HG03469 (cell line): ENCODE measurements around the gene CTAGE9.
"Not testable (repeated sequence)": the region's sequence is repeated elsewhere in the genome, so short reads cannot be mapped to it uniquely, and the experiment has no call there.

ENCODE experiments used
- ATAC-seq: cut with Tn5 transposase; IDR thresholded peaks from one replicate; pipeline ENCODE4 v1.9.1; 2021; ENCODE audit warnings: mild to moderate bottlenecking, moderate library complexity, moderate number of reproducible peaks; ENCODE audit not compliant: unreplicated experiment

CTAGE9 gene

GRCh38 chr6:131729550-131729949, 18.7 kb upstream of the CTAGE9 start:
- no peak for ATAC-seq

GRCh38 chr6:131728296-131728939, 17.6 kb upstream of the CTAGE9 start:
- no peak for ATAC-seq

DNA sequence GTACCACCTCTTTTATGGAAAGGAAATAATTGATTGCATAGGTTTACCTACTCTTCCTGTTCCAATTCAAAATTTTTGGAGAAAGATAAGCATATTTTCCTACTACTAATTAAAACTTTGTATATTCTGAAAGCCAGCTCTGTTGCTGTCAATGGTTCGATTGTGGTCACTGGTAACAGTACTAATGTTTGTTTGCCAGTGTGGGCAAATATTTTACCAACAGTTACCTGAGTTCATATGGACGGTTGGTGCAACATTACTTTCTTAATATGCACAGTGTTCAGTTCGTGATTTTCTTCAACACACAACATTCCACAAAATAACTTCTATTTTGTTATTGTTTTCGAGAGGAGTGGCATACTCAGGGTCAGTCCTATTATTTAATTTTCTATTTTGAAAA, 17.1 kb upstream of the CTAGE9 start:
- ATAC-seq: no peak

DNA sequence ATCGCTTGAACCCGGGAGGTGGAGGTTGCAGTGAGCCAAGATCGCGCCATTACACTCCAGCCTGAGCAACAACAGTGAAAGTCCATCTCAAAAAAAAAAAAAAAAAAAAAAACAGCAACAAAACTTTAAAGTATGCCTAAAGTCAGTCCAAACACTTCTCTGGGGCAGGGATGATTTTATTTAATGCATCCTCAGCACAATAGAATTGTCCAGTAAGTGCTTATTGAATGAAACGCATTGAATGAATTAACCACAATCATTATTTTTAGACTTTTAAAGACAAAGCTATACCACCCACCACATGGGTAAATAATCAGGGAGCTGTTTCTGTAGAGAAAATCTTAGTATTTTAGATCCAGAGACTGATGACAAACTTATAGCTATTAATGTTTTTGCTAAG, 16.6 kb upstream of the CTAGE9 start:
- ATAC-seq: no peak

GRCh38 chr6:131724114-131724513, 13.3 kb upstream of the CTAGE9 start:
- no peak for ATAC-seq

DNA sequence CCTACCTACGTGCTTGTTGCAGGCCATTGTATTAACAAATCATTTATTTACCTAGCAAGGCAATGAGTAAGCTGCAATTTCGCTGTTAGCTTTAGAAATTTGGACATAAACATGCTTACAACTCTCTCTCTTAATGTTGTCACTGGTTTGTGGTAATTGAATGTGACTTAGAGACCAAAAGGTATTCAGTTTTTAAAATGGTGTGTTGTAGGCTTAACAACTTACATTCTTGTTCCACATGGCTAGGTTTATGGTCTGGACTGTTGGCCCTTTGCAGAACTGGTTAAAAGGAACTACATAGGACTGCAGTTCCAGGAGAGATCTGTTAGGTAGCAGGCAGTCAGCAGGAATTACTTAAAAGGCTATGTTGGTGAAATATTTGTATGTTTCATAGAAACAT, 10.3 kb upstream of the CTAGE9 start:
- no peak for ATAC-seq

GRCh38 chr6:131717836-131718542, 7.2 kb upstream of the CTAGE9 start:
- ATAC-seq: no peak

DNA sequence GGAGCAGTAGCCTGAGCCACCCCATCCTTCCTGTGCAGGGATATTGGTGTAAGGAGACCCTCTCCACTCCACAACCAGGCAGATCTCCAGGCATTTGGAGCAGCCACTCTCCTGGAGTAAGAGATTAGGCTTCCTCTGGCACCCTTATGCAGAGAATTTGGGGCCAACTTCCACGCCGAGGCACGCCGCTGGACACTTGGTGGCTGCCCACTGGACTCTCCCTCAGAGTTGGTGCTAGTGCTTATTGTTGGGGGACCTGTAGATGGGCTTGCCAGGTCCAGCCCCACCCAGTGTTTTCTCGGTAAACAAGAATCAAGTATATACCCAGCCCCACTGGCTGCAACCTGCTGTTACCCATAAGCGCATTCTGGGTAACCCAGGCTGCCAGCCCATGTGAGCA, 4.8 kb upstream of the CTAGE9 start:
- ATAC-seq: not testable (repeated sequence)

GRCh38 chr6:131703905-131704304, 6.9 kb downstream of the CTAGE9 start:
- ATAC-seq: not testable (repeated sequence)

GRCh38 chr6:131700851-131701250, 10.0 kb downstream of the CTAGE9 start:
- ATAC-seq: not testable (repeated sequence)

GRCh38 chr6:131696956-131697355, 13.9 kb downstream of the CTAGE9 start:
- no peak for ATAC-seq

- peak; percentile 79 for ATAC-seq
Measured at GRCh38 chr6:131694832-131695426, 15.9 kb downstream of the CTAGE9 start.

DNA sequence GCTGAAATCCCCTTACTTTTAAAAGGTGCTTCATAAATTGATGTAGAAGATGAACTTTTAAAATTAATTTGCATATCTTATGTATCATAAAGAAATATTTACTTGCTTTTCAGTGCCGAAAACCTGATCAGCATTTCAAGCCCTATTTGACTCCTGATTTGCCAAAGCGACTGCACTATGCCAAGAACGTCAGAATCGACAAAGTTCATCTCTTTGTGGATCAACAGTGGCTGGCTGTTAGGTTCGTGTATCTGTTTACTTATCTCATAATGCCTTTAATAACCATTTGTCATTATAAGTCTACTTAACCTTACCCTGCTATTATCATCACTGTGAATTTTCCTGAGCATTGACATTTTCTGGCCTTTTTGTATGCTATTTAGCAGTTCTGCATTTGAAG, 17.4 kb downstream of the CTAGE9 start:
- no peak for ATAC-seq

DNA sequence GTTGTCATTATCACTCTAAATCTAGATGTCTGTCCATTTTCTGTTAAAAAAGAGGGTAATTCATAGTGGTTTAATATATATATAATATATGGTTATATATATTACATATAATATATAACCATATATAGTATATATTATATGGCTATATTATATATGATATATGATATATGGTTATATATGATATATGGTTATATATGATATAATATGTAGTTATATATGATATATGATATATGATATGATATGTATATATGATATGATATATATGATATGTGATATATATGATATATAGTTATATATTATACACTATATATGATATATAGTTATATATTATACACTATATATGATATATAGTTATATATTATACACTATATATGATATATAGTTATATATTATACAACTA, 18.2 kb downstream of the CTAGE9 start:
- no peak for ATAC-seq

DNA sequence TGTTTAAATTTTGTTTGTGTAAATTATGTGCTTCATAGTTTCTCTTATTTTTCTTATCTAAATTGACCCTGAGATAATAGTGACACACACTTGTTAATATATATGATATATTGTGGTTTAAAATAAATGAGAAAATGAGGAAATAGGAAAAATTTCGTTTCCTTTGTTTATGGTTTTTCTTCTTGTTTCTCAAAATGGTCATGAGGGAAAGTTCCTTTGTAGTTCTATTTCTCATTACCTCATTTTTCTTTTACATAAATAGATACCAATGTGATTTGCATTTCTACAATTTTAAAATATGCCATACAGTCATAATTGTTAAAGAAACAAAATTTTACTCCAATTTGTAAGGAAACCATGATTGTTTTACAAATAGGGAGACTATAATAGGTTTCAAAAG, 18.8 kb downstream of the CTAGE9 start:
- no peak for ATAC-seq

DNA sequence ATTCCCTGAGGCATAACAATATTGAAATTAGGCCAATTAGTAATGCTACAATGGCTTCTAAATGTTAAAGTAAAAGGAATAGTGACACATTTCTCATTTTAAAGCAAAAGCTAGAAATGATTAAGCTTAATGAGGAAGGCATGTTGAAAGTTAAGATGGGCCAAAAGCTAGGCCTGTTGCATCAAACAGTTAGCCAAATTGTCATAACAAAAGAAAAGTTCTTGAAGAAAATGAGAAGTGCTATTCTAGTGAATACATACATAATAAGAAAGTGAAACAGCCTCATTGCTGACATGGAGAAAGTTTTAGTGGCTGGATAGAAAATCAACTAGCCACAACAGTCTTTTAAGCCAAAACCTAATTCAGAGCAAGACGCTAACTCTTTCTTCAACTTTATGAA, 22.5 kb downstream of the CTAGE9 start:
- ATAC-seq: peak; percentile 37

DNA sequence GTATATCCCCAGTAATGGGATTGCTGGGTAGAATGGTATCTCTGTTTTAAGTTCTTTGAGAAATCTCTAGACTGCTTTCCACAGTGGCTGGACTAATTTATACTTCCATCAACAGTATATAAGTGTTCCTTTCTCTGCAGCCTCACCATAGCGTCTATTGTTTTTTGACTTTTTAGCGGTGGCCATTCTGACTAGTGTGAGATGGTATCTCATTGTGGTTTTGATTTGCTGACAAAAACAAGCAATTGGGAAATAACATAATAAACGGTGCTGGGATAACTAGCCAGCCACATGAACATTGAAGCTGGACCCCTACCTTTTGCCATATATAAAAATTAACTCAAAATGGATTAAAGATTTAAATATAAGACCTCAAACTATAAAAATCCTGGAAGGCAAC, 23.8 kb downstream of the CTAGE9 start:
- ATAC-seq: no peak

DNA sequence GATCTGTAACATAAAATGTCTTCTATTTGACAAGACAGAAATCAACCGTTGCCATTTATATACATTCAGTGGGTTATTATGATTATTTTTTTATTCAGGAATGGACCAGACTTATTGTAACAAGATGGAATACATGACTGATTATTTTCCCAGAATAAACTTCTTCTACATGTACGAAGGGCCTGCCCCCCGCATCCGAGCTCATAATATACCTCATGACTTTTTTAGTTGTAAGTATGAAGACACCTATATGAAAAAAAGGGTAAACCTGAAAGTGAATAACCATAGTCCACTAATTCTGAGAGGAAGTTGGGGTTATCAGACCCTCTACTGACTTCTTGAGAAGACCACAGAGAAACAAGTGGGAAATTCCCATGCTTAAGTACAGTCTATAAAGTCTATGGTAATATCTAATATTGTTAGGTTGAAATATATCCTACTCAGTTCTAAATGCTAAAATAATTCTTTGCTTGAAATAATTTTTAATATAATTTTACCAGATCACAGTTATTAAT, 25.5 kb downstream of the CTAGE9 start:
- ATAC-seq: peak; percentile 59

GRCh38 chr6:131683479-131683878, 27.3 kb downstream of the CTAGE9 start:
- peak; percentile 67 for ATAC-seq

- ATAC-seq: no peak
Measured at GRCh38 chr6:131682442-131682841, 28.4 kb downstream of the CTAGE9 start.

DNA sequence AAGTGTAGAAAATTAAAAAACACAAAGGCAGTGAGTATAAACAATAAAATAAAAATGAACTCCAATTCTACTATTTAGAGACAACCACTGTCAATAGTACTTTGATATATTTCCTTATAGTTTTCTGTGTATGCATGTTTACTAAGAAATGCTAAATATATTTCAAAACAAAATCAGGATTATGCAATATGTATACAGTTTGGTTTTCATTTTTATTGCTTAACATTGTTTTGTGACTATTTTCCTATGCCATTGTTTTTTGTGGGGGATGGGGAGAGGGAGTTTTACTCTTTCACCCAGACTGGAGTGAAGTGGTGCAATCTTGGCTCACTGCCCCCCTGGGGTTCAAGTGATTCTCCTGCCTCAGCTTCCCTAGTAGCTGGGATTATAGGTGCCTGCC, 29.2 kb downstream of the CTAGE9 start:
- ATAC-seq: no peak

- no peak for ATAC-seq
Measured at GRCh38 chr6:131680868-131681267, 29.9 kb downstream of the CTAGE9 start.
